Stimulated activated CD8-positive, alpha-beta memory T cell treated with anti-CD3 and anti-CD28 coated beads, Interleukin-12 subunit alpha, Interleukin-12 subunit beta, amount 100 ng/mL, for 1 hour (primary cell): ENCODE data around the gene AKAP8L.
"Not testable (repeated sequence)": the region's sequence is repeated elsewhere in the genome, so short reads cannot be mapped to it uniquely, and the experiment has no call there.

Experiments used
- DNase-seq: peaks from one replicate; pipeline ENCODE4 v3.0.0-alpha.2; 2020; ENCODE audit warnings: low read depth

Gene AKAP8L

DNA sequence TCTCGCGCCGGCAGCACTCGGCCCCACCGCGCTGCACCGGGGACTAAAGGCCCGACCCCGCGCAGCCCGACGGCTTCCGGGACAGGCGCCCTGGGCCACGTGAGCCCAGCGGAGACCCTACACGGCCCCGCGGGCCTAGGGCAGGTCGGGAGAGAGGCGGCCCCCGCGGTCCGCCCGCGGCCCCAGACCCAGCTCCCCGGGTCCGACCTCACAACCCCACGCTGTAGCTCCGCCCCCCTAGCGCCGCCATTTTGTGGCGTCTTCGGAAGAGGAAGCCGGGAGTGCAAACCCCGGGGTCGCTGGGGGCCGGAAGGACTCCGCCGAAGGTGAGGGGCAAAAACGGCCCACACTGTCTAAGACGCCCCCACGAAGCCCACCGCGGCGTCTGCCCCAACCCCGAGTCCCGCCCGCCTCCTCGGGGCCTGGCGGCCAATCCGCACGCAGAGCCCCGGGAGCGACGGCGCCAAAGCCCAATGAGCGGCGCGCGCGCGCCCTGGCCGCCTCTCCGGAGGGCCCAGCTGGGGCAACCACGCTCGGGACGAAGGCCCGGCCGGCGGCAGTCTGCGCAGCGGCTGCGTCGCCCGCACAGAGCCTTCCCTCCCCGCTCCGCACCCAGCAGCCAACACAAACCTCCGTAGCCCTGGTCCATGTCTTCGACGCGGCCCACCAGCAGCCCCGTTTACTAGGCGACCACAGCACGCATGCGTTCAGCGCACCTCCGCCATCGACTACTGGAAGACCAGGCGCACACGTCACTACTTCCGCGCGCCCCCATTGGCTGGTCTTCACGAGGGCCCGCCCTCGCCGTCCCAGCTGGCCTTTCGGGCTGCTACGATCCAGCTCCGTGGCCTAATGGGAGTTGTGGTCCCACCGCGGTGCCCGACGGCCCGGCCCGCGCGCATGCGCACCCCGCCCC, 39.4 kb downstream of the AKAP8L start, which contains the start of gene AKAP8:
Gene AKAP8, minus strand, starts transcription at position 705 of the 916 bp plus-strand sequence. Its CDS starts 56 bp downstream, at position 649.
- DNase-seq, result peak; percentile 97

DNA sequence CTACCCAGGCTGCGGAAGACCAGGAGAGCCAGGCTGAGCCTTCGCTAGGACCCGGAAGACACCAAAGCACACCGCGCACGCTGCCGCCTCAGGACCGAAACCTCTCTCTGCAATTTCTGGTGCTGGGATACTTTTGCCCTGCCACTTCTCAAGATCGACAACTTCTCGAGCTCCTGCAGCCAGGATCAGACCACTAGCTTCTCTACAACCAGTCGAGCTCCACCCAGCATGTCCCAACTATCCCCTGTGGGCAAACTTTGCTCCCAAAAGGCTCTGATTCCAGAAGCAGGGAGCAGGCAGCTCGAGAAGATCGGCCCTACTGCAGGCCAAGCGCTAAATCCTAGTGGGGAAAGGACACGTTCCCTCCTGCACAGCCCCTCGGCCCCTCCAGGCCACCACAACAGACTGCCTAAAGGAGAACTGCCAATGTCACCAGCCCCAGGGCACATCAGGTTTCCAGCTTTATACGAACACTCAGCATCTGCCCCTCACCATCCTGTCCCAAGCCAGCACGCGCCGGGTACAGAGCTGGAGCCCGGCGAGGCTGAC, 40.2 kb downstream of the AKAP8L start:
- DNase-seq, result no peak

DNA sequence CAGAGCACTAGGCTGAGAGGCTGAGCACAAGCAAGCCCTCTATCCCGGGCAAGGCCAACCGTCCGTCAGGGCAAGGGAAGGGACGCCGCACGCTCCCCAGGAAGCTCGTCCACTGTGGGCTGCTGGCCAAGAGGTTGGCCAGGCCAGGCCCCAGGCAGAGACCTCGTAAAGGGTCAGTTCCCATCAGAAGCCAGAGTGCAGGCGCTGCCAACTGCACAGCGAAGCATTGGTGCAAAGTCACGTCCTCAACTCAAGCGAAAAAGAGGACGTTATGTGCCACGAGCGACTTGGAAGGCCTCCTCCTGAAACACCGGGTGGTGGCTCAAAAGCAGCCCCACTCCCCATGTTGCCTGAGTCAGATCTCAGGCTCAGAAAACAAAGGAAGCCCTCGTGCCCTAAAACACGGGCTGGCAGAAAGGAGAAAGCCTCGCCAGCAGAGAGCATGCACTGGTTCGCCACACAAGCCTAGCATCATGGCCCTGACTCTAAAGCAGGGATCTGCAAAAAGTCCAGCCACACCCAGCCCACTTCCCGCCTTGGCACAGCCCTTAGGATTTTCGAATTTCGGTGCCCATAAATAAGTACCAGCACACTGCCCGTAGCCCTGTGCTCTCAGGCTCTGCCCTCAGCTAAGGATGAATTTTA, 43.9 kb downstream of the AKAP8L start:
- DNase-seq, result no peak

DNA sequence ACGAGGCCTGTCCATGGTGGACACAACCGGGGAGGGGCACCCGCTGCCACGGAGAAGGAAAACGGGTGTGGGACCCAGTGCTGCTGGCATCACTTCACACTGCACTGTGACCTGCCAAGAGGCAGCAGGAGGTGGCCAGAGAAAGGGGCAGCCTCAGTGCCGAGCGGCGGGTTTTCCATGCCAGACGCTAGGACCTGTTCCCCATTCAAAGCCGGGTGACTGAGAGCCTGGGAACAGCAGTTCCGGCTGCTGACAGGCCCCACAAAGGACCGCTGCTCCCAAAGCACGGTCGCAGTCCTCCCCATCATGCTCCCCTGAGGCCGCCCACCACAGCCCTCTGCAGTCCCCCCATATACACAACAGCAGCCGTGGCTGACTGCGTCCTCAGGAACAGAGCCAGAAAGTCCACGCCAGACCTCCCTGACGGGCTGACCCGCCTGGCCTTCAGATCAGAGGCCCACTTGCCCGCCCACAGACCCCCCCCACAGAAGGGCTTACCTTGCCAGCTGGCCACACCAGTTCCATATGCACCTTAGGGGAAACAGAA, 44.6 kb downstream of the AKAP8L start:
- DNase-seq, result no peak

DNA sequence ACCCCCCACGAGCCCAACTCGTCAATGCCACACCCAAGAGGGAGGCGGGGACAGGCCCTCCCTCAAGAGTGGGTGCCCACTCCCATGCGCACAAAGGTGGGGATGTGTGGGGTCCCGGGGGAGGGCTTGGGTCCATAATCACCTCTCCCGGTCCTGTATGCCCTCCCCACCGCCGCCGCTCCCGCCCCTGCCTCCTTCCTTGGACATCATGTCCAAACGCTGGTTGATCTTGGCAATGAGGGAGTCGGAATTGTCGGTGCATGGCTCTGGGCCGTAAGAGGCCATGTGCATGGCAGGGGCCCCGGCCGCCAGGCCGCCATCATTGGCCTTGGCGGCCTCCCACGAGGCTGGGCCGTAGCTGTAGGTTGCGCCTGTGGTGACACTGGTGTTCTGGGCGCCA, 45.1 kb downstream of the AKAP8L start:
- no peak for DNase-seq

DNA sequence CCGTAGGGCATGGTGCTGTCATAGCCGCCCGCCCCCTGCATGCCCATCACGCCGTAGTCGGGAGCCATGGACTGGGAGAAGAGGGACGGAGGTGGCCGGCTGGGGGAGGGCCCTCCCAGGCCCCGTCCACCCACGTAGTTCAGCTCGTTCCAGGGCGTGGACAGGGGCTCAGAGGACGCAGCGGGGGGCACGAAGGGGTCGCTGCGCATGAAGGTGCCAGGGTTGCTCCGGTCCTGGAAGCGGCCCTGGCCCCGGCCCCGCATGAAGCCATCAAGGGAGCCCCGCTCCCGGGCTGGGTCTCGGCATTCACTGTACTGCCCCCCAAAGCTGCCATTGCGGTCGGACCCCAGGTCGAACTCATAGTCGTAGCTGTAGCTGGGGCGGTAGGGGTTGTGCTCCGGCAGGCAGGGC, 45.9 kb downstream of the AKAP8L start:
- DNase-seq, result no peak

DNA sequence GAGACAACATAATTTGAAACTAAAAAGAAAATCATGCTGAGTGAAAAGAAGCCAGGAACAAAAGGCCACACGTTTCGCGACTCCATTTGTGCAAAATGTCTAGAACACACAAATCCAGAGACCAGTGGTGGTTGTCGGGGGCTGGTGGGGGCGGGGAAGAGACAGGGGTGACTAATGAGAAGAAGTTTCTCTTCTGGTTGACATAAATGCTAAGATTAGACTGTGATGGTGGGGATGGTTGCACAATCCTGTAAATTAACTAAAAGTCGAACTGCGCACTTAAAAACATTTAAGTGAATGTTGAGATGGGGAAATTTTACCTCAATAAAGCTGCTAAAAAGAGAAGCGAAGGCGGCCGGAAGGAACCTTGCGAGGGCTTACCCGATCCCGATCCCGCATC, 46.3 kb downstream of the AKAP8L start:
- DNase-seq, result no peak

DNA sequence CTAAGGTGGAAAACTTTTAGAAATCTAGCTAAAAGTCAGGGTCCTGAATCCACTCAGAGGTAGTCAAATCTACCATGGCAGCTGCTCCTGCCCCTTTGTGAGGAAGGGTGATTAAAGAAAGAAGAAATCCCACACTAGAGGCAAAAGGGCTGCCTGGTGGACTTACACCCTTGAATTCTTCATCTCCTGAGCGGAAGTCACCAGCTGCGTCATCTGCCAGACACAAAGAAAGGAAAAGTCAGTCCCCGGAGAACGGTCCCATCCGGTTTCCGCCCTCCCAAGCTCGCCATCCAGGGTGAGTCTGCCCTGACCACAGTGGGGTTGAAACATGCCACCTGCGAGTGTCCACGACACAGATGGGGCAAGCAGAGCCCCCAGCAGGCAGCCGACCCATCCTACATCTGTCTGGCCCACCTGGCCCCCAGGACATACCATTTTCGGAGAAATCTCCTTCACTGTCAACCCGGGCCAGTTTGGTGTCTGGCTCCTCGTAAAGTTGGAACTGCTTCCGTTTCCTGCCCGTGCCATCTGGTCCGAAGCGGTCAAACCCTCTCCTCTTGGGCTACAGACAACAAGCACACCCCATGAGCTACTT, 46.9 kb downstream of the AKAP8L start:
- no peak for DNase-seq

DNA sequence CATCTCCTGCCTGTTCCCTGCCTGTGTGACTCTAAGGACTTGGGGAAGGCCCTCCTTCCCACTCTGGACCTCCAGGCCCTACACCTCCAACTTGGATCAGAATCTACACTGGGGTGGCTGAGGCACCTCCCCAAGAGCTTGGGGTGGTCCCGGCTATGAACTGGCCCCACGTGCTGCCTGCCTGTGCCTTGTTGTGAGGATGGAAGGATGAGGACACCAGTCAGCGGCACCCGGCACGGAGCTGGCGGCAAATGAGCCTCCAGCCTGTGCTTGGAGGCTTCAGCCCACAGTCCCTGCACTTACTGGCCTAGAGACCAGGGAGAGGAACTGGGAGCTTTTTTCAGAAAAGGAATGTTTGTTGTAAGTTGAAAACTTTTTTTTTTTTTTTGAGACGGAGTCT, 47.7 kb downstream of the AKAP8L start:
- DNase-seq, result no peak

DNA sequence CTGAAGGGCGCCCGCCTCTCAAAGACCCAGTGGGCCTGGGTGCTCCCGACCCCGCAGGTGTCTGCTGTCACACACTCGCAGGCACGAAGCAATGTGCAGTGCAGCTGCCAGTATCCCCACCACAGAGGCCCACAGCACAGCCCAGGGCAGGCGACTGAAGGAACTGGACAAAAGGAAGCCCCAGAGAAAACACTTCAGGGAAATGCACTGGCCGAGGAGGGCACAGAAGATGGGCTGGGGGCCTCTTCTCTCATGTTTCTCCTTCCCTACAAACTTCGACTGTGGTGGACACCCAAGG, 49.2 kb downstream of the AKAP8L start:
- DNase-seq, result no peak

DNA sequence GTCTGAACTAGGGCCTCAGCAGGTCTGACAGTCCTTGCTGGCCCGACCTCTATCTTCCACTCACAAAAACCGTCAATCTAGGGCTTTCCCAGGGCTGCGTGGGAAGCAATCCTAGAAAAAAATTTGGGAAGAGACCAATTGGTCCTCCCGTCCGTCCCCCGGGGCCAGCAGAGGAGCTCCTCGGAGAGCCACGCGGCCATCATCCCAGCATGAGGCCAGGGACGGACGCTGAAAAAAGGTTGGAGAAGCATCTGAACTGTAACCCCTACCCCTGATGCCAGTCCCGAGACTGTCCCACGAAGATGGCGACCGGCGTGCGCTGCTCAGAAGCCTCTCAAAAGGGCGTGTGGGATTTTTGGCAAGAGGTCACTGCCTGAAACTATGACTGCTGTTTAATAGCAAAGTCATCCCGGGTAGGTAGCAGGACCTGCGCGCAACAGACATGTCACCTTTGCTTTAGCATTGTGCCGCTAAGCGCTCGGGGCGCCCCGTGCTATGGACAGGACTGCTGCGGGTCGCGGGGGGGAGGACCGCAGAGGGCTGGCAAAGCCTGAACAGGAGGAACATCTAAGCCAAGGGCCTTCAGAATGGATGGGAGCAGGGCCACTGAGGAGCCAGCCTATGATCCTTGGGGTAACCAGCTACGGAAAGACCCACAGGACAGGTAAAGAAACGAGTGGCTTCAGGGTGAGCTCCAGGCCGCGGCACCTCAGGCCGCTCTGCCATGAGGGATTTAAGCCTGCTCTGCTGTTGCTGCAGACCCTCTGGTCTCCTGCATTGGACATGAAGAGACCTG, 49.8 kb downstream of the AKAP8L start:
- DNase-seq, result no peak

DNA sequence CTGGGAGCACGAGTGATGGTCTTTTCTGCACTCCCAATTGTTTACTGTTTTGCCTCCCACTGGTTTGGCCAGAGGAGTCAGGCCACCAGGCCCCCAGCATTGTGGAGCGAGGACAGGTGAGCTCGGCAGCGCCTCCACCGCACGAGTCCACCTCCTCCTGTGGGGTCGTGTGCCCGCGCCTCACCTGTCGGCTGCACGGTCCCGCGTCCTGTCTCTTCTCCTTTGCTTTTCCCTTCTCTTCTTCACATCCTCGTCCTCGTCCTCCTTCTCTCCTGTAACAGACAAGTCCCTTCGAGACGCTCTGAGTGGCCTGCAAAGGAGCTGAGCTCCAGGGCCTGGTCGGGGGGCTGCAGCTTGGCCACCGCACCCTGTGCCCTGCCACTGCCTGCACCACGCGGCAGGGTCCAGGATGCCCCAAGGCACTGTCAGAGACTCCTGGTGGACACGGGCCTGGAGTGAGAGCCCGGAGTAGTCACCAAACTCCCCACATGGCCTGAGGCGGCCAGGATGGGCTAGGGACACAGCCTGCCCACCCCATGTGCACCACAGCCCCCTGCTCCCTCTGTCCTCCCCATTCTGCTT, 50.6 kb downstream of the AKAP8L start:
- DNase-seq, result no peak

DNA sequence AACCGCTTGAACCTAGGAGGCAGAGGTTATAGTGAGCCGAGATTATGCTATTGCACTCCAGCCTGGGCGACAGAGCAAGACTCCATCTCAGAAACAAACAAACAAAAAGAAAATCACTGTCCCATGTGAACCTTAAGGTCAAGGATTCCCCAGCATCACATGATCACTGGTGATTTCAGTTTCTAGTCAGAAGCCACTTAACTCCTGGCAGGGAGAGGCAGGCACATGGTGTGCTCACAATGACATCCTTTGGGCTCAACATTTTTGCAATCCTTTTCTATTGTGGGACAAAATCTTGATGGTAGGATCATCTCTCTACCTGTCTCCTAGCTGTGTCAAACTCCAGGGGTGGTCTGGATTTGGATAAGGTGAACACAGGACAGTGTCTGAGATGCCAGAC, 51.3 kb downstream of the AKAP8L start:
- no peak for DNase-seq

DNA sequence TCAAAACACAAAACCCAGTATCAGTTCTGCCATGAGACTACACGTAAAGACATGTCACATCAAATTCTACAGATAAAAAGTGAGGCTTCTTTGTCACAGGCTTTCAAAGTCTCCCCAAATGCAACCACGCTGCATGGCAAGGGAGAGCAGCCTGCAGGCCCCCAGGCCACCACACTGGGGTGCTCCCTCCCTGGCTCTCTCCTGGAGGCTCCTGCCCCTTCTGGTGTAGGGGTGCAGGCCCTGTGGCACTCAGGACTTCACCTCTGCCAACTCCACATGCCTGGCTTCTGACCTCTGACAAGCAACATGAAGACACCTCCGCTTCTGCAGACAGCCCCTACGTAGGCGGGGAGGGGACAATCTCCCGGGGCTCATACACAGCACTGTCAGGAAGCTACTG, 53.5 kb downstream of the AKAP8L start:
- no peak for DNase-seq

DNA sequence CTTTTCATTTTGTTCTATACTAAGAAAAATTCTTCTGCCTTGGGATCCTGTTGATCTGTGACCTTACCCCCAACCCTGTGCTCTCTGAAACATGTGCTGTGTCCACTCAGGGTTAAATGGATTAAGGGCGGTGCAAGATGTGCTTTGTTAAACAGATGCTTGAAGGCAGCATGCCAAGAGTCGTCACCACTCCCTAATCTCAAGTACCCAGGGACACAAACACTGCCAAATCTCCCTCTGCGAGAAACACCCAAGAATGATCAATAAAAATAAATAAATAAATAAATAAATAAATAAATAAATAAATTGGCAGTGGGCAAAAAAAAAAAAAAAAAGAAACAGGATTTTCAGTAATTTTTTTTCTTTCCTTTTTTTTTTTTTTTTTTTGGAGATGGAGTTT, 55.0 kb downstream of the AKAP8L start:
- DNase-seq, result not testable (repeated sequence)

DNA sequence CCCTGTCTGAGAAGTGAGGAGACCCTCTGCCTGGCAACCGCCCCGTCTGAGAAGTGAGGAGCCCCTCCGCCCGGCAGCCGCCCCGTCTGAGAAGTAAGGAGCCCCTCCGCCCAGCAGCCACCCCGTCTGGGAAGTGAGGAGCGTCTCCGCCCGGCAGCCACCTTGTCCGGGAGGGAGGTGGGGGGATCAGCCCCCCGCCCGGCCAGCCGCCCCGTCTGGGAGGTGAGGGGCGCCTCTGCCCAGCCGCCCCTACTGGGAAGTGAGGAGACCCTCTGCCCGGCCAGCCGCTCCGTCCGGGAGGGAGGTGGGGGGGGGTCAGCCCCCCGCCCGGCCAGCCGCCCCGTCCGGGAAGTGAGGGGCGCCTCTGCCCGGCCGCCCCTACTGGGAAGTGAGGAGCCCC, 55.7 kb downstream of the AKAP8L start:
- DNase-seq, result not testable (repeated sequence)

DNA sequence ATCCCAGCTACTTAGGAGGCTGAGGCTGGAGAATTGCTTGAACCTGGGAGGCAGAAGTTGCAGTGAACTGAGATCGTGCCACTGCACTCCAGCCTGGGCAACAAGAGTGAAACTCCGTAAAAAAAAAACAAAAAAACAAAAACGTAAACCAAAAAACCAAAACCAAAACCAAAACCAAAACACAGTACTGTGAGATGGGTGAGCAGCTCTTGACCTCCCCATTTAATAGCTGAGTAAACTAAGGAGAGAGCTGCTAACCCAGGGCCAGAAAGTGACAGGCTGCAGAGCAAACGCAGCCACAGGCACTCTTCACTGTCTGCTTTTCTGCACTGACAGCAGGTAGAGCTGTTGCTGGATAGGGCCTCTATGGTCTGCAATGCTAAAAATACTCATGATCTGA, 58.8 kb downstream of the AKAP8L start:
- not testable (repeated sequence) for DNase-seq

DNA sequence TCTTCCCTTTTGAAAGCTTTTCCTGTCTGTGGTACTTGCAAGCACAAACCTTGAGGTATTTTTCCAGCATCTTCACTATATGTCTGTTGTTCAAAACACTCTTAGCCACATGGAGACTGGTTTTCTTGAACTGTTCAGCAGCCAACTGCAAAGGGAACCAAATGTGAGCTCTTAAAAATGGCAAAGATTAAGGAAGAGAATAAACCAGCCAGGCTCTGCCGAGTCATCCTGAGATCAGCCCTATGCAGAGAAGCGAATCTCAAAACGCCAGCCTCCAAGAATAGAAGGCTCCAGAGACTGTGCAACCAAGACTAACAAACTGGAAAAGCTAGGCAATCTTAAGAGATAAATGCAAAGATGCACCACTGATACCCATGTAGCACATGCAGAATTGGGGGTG, 59.9 kb downstream of the AKAP8L start:
- DNase-seq, result no peak

DNA sequence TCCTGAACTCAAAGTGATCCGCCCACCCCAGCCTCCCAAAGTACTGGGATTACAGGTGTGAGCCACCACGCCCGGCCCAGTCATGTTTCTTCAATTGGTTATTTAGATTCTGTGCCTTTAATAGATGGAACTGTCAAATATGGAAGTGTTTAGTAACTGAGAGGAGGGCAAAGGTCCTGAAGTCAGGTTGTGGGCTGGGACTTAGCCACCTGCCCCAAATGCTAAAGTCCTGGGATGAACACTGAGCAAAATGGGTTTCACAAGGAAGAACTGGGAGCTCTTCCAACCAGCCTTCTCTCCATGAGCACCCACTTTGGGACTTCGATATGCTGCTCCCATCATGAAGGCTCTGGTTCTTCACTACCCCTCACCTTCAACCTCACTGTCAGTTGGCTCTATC, 60.9 kb downstream of the AKAP8L start:
- no peak for DNase-seq

DNA sequence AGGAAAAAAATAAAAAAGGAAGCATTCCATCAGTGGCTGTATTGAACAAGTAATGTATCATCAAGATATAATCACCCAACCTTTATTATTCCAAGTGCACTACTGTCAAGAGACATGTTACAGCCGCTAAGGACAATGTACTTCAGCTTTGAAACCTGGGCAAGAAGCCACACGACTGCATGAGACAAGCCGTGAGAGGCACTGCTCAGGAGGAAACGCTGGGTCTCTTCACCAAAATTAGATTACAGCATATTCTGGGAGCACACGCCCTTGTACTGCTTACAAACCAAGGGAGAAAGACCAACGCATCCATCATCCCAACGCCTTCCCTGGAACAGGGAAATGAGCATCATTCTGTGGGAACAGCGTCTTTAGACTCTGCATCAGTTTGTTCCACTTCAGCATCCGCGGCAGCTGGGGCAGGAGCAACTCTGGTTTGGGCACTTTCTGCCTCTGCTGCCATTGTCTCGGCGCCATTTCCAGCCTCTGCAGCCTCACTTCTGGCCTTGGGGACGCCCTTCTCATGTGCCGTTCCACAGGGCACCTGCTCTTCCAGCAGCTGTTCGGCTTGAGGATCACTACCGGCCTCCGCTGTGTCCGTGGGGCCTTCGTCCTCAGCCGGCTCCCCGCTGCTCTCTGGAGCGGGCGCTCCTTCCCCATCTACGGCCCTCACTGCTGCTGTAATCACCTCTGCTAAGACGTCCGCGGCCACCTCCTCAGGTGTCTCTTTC, 64.1 kb downstream of the AKAP8L start:
- no peak for DNase-seq

DNA sequence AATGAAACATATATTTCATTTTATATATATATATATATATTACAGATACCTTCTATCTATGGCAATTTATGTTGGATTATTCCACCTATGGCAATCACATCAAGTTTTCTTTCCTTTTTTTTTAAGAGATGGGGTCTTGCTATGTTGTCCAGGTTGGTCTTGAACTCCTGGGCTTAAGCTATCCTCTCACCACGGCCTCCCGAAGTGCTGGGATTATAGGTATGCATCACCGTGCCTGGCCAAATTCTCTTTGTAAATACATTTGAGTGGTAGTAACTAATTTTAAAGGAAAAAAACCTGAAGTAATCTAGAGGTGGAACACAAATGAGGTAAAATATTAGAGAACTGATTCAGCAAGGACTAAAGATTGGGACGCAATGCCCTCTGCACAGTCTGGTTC, 64.9 kb downstream of the AKAP8L start:
- no peak for DNase-seq
